Gastrocnemius medialis (tissue), 4 donors: ENCODE measurements around the gene SPINK8.
"Not testable (repeated sequence)": the region's sequence is repeated elsewhere in the genome, so short reads cannot be mapped to it uniquely, and the experiment has no call there.

Experiments
- CTCF ChIP-seq, 5 experiments: fragments of 450-650 bp in 3 of 5; fragments of 200-600 bp in 2 of 5; sonication (generic) in 2 of 5; IDR thresholded peaks in 4 of 5; conservative IDR thresholded peaks in 1 of 5; 1 replicate in 4 of 5; 2 replicates in 1 of 5; pipeline ENCODE4 v1.5.1; 2016 to 2019; ENCODE audit warnings: antibody characterized with exemption in 5 of 5, mild to moderate bottlenecking in 3 of 5, moderate library complexity in 3 of 5
- POLR2A ChIP-seq, 2 donors: fragments of 450-650 bp; IDR thresholded peaks; one replicate each; pipeline ENCODE4 v1.6.1; 2017; ENCODE audit warnings: antibody characterized with exemption in 2 of 2, mild to moderate bottlenecking in 2 of 2, moderate library complexity in 2 of 2

- not testable (repeated sequence) for TF ChIP-seq POLR2A (IDR thresholded peaks at IDR 0.05); CTCF (IDR thresholded peaks at IDR 0.05 in 4 of 5, conservative IDR thresholded peaks at IDR 0.05 in 1 of 5)
These were observed 4.1 kb upstream of the SPINK8 start for GRCh38 chr3:48337536-48337935.
